ENCODE results near the gene BCAS3. TPM values are rescaled to one million over a fixed set of nuclear protein-coding genes. Genes with fewer than 3 reads are reported as not detected.
A peak's percentile ranks its signal among the peaks of the same experiment; 100 is the strongest.

Gene BCAS3
- total and polyA plus RNA-seq, 11 donors, result 4.5 to 23.5 (median 17.9) TPM

DNA sequence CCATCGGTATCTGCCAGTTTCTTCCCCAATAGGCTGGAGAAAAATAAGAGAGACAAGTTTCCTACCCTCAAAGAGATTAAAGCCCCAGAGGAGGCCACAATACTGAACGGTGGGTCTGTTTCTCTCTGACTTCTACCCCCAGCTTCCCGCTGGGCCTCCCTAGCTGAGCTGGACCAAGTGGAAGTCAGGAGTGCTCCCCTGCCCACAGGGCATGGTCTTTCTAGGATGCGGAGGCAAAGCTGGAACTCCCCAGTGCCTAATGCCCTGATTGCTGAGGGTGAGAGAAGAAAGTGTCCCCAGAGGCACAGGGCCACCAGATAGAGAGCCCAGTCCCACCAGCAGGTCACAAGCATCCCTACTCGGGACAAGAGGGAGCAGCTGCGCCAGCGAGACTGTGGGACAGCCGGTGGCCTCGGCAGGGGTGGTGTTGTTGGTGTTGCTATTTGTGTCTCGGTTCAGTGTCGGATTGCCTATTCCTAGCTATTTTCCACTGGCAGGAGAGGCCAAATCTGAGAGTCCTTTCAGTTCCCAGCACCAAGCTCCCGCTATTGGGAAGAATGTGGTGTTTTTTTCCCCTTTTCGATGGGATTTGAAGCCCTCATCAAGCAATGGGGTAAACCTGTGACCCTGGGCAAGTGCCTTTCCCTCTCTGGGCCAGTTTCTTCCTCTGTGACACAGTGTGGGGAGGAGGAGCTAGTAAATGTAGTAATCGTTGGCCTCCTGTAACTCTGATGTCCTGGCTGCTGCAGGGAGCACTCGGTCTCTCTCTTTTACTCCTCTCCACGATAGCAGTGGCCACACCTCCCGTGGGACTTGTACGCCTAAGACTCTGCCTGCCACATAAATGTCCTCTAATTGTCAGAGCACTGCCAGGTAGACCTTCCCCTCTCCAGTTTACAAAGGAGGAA, 699.5 kb downstream of the BCAS3 start:
- H3K36me3 ChIP-seq, result no peaks in the 10 kb centered on the region
- H3K4me1 ChIP-seq, result peaks cover 0 to 22% (median 0%) of the 10 kb centered on the region in 12 donors
- intact Hi-C loops (cut with DNase I), result no loop called here
- 86 to 89% (median 88%) methylated on average over 15 to 18 of the region's 18 CpGs for WGBS, 4 donors
- ATAC-seq (peak in 2 of 4 donors; percentile 28 to 42), DNase-seq (no peak)
- H3K27ac ChIP-seq, result peak overlapping the region in 8 of 12 donors; percentile 18 to 62 (median 41)
- no peaks in the 10 kb centered on the region for H3K9me3 ChIP-seq
- H3K4me3 ChIP-seq, result no peak overlapping the region
- no peaks in the 10 kb centered on the region for H3K27me3 ChIP-seq
- TF ChIP-seq, protein P1, sequence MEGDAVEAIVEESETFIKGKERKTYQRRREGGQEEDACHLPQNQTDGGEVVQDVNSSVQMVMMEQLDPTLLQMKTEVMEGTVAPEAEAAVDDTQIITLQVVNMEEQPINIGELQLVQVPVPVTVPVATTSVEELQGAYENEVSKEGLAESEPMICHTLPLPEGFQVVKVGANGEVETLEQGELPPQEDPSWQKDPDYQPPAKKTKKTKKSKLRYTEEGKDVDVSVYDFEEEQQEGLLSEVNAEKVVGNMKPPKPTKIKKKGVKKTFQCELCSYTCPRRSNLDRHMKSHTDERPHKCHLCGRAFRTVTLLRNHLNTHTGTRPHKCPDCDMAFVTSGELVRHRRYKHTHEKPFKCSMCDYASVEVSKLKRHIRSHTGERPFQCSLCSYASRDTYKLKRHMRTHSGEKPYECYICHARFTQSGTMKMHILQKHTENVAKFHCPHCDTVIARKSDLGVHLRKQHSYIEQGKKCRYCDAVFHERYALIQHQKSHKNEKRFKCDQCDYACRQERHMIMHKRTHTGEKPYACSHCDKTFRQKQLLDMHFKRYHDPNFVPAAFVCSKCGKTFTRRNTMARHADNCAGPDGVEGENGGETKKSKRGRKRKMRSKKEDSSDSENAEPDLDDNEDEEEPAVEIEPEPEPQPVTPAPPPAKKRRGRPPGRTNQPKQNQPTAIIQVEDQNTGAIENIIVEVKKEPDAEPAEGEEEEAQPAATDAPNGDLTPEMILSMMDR (IDR thresholded peaks at IDR 0.05), result no peak
- no peak for TF ChIP-seq POLR2A (IDR thresholded peaks at IDR 0.05)

DNA sequence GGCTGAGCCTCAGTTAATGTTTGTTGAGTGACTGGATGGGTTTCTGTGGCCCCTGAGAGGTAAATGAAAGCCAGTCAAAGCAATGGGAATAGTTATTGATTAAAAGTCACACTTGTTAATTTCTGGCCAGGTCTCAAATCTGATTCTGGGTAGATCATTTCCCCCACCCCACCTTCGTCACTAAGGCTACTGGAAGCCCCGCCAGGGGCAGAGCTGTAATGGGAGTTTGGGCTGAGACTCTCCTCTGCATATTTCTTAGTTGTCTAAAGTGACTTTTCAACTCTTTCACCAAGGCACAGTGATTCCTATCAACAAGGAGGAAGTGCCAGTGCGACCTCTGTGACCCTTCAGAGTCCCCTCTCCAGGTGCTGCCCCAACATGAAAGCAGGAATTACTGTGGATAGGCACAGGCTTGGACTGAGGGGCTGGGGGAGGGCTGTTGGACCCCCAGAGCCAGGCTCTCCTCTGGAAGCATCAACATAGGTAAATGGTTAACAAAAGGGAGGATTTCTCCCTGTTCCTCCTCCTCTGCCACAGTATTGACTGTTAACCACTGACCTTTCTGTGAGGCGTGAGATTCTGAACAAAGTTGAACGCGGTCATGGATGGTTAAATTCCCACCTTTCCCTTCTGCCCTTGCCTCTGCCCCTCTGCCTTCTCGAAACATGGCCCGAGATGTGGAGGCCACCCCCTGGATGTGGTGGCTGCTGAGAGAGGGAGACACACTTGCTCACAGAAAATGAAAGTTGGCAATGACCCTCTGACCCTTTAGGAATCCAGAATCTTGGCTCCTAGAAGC, 701.2 kb downstream of the BCAS3 start:
- Histone ChIP-seq H3K4me1 (peaks cover 0 to 27% (median under 1%) of the 10 kb centered on the region in 12 donors), H3K27ac (peak overlapping the region in 7 of 12 donors; percentile 13 to 49 (median 34)), H3K36me3 (no peaks in the 10 kb centered on the region), H3K4me3 (no peak overlapping the region), H3K9me3 (no peaks in the 10 kb centered on the region), H3K27me3 (no peaks in the 10 kb centered on the region)
- intact Hi-C loops (cut with DNase I), result no loop called here
- TF ChIP-seq POLR2A (IDR thresholded peaks at IDR 0.05), result no peak
- TF ChIP-seq, protein P1 (IDR thresholded peaks at IDR 0.05), result no peak
- DNase-seq (no peak), ATAC-seq (no peak)
- WGBS, 4 donors, result 86 to 92% (median 87%) methylated on average over 8 of the region's 8 CpGs

DNA sequence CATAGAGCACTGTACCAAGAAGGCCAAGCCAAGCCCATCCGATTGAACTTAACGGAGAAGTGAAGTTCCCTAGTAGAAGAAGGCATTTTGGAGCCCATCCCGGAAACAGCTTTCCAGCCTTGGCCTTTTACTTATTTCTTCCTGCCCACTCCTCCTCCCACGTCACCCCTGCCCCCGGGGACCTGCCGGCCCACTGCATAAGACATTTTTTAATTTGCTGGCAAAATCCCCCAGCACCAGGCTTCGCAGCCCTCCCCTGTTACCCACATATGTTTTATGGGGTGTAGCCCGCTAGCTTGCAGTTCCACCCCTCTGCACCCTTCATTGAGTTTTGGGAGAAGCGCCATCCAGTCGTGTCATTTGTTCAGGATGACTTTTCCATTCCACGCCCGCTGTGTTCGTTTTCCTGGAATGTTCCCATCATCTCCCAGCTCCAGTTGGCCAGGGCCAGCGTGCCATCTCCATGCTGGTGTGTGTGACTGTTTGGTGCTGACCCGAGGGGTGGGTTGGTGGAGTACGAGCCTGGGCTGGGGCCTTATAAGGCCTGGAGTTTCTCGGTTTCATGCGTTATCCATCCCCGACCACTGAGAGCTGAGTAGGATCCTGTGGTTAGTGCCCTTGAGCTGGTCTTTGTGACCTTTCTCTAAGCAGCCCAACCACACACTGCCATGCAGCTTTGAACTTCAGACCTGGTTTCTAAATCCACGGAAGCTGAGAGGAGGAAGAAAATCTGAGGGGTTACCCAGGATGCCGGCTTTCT, 702.0 kb downstream of the BCAS3 start:
- no peaks in the 10 kb centered on the region for H3K9me3 ChIP-seq
- intact Hi-C loops (cut with DNase I), result loop anchor here in 2 of 10 donors (10.0 kb wide), 2 partner anchors 175 to 655 kb away; no protein-coding TSS in a partner anchor
- no peak for DNase-seq

More for the DNA sequence above, 702.0 kb downstream of the BCAS3 start:
- H3K36me3 ChIP-seq, result no peaks in the 10 kb centered on the region
- 85 to 90% (median 88%) methylated on average over 21 of the region's 21 CpGs for WGBS, 4 donors
- TF ChIP-seq, protein P1 (IDR thresholded peaks at IDR 0.05), result no peak
- no peak for TF ChIP-seq POLR2A (IDR thresholded peaks at IDR 0.05)
- no peaks in the 10 kb centered on the region for H3K27me3 ChIP-seq
- H3K27ac ChIP-seq, result peak overlapping the region in 6 of 12 donors; percentile 9 to 49 (median 28)
- peaks cover 0 to 33% (median 2%) of the 10 kb centered on the region in 12 donors for H3K4me1 ChIP-seq
- no peak for ATAC-seq
- H3K4me3 ChIP-seq, result no peak overlapping the region

Data from heart left ventricle (tissue), 16 donors.